Neural cell (in vitro differentiated cells): ENCODE results near the gene LPCAT4. TPM values are rescaled to one million over a fixed set of nuclear protein-coding genes. Genes with fewer than 3 reads are reported as not detected.
"Not testable (repeated sequence)": the region's sequence is repeated elsewhere in the genome, so short reads cannot be mapped to it uniquely, and the experiment has no call there.

ENCODE experiments used
- H2AFZ ChIP-seq: fragments of 200-600, 300-800 bp; sonication (generic), shearing (Covaris generic); 2 replicates; pipeline ENCODE4 v1.6.0; 2014; ENCODE audit warnings: low read depth, mild to moderate bottlenecking, antibody characterized with exemption, low read length, moderate library complexity
- H3F3A ChIP-seq: fragments of 200-600 bp; shearing (Covaris generic); 2 replicates; pipeline ENCODE4 v1.6.1; 2016; ENCODE audit warnings: mild to moderate bottlenecking, moderate library complexity, mixed read lengths, antibody characterized with exemption, low read length; ENCODE audit not compliant: insufficient read depth, poor library complexity, severe bottlenecking
- H3K27ac ChIP-seq: fragments of 200-600, 300-800 bp; sonication (generic), shearing (Covaris generic); 2 replicates; pipeline ENCODE4 v1.5.1; 2014; ENCODE audit warnings: mild to moderate bottlenecking, low read length, moderate library complexity
- H3K27me3 ChIP-seq: fragments of 300-800, 200-600 bp; sonication (generic), shearing (Covaris generic); 2 replicates; pipeline ENCODE4 v1.6.0; 2014; ENCODE audit warnings: mild to moderate bottlenecking, low read depth, low read length, moderate library complexity; ENCODE audit not compliant: insufficient read depth
- H3K36me3 ChIP-seq: fragments of 300-800, 200-600 bp; sonication (generic), shearing (Covaris generic); 2 replicates; pipeline ENCODE4 v1.5.1; 2014; ENCODE audit warnings: mild to moderate bottlenecking, antibody characterized with exemption, low read length, moderate library complexity; ENCODE audit not compliant: insufficient read depth
- H3K4me2 ChIP-seq: fragments of 300-800, 200-600 bp; sonication (generic), shearing (Covaris generic); 2 replicates; pipeline ENCODE4 v1.6.0; 2014; ENCODE audit warnings: mild to moderate bottlenecking, low read length
- H3K4me3 ChIP-seq: fragments of 300-800, 200-600 bp; sonication (generic), shearing (Covaris generic); 2 replicates; pipeline ENCODE4 v1.5.1; 2014; ENCODE audit warnings: mild to moderate bottlenecking, low read length, moderate library complexity
- H3K79me2 ChIP-seq: fragments of 200-600 bp; shearing (Covaris generic); replicated peaks from 2 replicates; pipeline ENCODE4 v1.6.0; 2014; ENCODE audit warnings: mild to moderate bottlenecking, low read length, moderate library complexity; ENCODE audit not compliant: insufficient read depth
- H3K9ac ChIP-seq: fragments of 300-800, 200-600 bp; sonication (generic), shearing (Covaris generic); 2 replicates; pipeline ENCODE4 v1.6.1; 2016; ENCODE audit warnings: mild to moderate bottlenecking, low read length, mixed read lengths
- H3K9me2 ChIP-seq: fragments of 200-600 bp; shearing (Covaris generic); 2 replicates; pipeline ENCODE4 v1.6.1; 2016; ENCODE audit warnings: mild to moderate bottlenecking, low read length, mixed read lengths; ENCODE audit not compliant: insufficient read depth
- H3K9me3 ChIP-seq: fragments of 200-600, 300-800 bp; sonication (generic), shearing (Covaris generic); 2 replicates; pipeline ENCODE4 v1.6.1; 2016; ENCODE audit warnings: mild to moderate bottlenecking, mixed run types, low read length, moderate library complexity, mixed read lengths
- H4K20me1 ChIP-seq: fragments of 200-600 bp; shearing (Covaris generic); 2 replicates; pipeline ENCODE4 v1.6.1; 2016; ENCODE audit warnings: mild to moderate bottlenecking, mixed run types; ENCODE audit not compliant: insufficient read depth
- CTCF ChIP-seq: fragments of 450-650 bp; IDR thresholded peaks from 2 replicates; pipeline ENCODE4 v1.5.1; 2014; ENCODE audit warnings: antibody characterized with exemption, mild to moderate bottlenecking, moderate library complexity; ENCODE audit not compliant: poor library complexity, severe bottlenecking
- EP300 ChIP-seq: fragments of 450-650 bp; conservative IDR thresholded peaks from 2 replicates; pipeline ENCODE4 v1.6.1; 2014; ENCODE audit warnings: antibody characterized with exemption, mild to moderate bottlenecking, moderate library complexity; ENCODE audit not compliant: poor library complexity, severe bottlenecking
- EZH2 ChIP-seq: fragments of 200-600, 300-800 bp; shearing (Covaris generic), sonication (generic); IDR thresholded peaks from 2 replicates; pipeline ENCODE4 v1.6.1; 2014; ENCODE audit warnings: antibody characterized with exemption, low read length, borderline replicate concordance, mild to moderate bottlenecking; ENCODE audit not compliant: insufficient read depth, poor library complexity, severe bottlenecking
- MXI1 ChIP-seq: fragments of 450-650 bp; conservative IDR thresholded peaks from 2 replicates; pipeline ENCODE4 v1.6.1; 2014; ENCODE audit warnings: antibody characterized with exemption, mild to moderate bottlenecking; ENCODE audit not compliant: poor library complexity, severe bottlenecking
- POLR2AphosphoS5 ChIP-seq: IDR thresholded peaks from 2 replicates; pipeline ENCODE4 v1.6.1; 2012
- RAD21 ChIP-seq: fragments of 450-650 bp; conservative IDR thresholded peaks from 2 replicates; pipeline ENCODE4 v1.6.1; 2014; ENCODE audit warnings: antibody characterized with exemption, mild to moderate bottlenecking, moderate library complexity
- REST ChIP-seq: IDR thresholded peaks from 2 replicates; pipeline ENCODE4 v1.6.1; 2012; ENCODE audit warnings: borderline replicate concordance
- SMC3 ChIP-seq: fragments of 450-650 bp; conservative IDR thresholded peaks from 2 replicates; pipeline ENCODE4 v1.6.1; 2014; ENCODE audit warnings: antibody characterized with exemption, mild to moderate bottlenecking, moderate library complexity; ENCODE audit not compliant: poor library complexity
- TAF1 ChIP-seq: IDR thresholded peaks from 2 replicates; pipeline ENCODE4 v1.6.1; 2012; ENCODE audit warnings: low read depth
- polyA plus RNA-seq: library from polyadenylated mRNA; depleted of rRNA; stranded (reverse); fragments of >200 nt; gene quantifications from 2 replicates; pipeline ENCODE4 v1.2.3, GENCODE V29; 2014

LPCAT4 gene
- polyA plus RNA-seq, 1 donor from 2014 or later, result 76.7 TPM

DNA sequence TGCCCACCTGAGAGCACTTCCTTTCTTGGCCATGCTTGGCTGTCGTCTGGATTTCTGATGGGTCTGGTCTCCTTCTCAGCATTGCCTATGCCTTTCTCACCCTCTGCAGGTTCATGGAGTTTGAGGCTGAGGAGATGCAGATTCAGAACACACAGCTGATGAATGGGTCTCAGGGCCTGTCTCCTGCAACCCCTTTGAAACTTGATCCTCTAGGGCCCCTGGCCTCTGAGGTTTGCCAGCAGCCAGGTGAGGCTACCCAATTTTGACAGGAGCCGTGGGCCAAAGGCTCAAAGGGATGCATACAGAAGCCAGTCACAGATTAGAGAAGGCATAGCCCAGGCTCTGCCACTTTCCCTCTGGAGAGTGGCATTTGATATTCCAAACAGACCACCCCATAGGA is 13.4 kb downstream of the LPCAT4 start:
- no peaks in the 10 kb centered on the region for H3K9me3 ChIP-seq
- H3K36me3 ChIP-seq, result no peaks in the 10 kb centered on the region
- no peaks in the 10 kb centered on the region for H3K79me2 ChIP-seq
- no peak overlapping the region for H3K4me3 ChIP-seq
- H3K9ac ChIP-seq, result no peak overlapping the region
- no peak overlapping the region for H3K4me2 ChIP-seq
- no peak overlapping the region for H3K27ac ChIP-seq
- H3K27me3 ChIP-seq, result no peaks in the 10 kb centered on the region
- H3K9me2 ChIP-seq, result no peaks in the 10 kb centered on the region
- no peaks in the 10 kb centered on the region for H4K20me1 ChIP-seq
- no peaks in the 10 kb centered on the region for H3F3A ChIP-seq
- TF ChIP-seq EZH2 (no peak), SMC3 (no peak), CTCF (no peak), TAF1 (no peak), RAD21 (no peak), MXI1 (no peak), REST (no peak), EP300 (no peak), POLR2AphosphoS5 (no peak)
- H2AFZ ChIP-seq, result no peak overlapping the region

- H3K9me2 ChIP-seq, H4K20me1 ChIP-seq, H3K9ac ChIP-seq, H3F3A ChIP-seq, H3K9me3 ChIP-seq, H3K4me3 ChIP-seq, H3K36me3 ChIP-seq, H3K27ac ChIP-seq, H3K4me2 ChIP-seq, H3K27me3 ChIP-seq, H3K79me2 ChIP-seq, H2AFZ ChIP-seq: not testable (repeated sequence)
Observed at GRCh38 chr15:34352996-34353395, 14.0 kb downstream of the LPCAT4 start.

- Histone ChIP-seq H3K27me3 (no peaks in the 10 kb centered on the region), H3K4me2 (no peak overlapping the region), H4K20me1 (no peaks in the 10 kb centered on the region), H3K9me2 (no peaks in the 10 kb centered on the region), H3K36me3 (no peaks in the 10 kb centered on the region), H3K9me3 (no peaks in the 10 kb centered on the region), H3K27ac (no peak overlapping the region), H3K79me2 (no peaks in the 10 kb centered on the region), H3K4me3 (no peak overlapping the region), H3F3A (no peaks in the 10 kb centered on the region), H2AFZ (no peak overlapping the region), H3K9ac (no peak overlapping the region)
- TF ChIP-seq RAD21 (no peak), EZH2 (no peak), SMC3 (no peak), REST (no peak), CTCF (no peak), MXI1 (no peak), TAF1 (no peak), EP300 (no peak), POLR2AphosphoS5 (no peak)
Observed at GRCh38 chr15:34349769-34350168, 17.2 kb downstream of the LPCAT4 start.
